ENCODE results near the gene NEK6. TPM values are rescaled to one million over a fixed set of nuclear protein-coding genes. Genes with fewer than 3 reads are reported as not detected.

The NEK6 gene
- total RNA-seq, 1 experiment from 2014 or later, result 66.6 TPM

GRCh38 chr9:124209774-124210173 lies 48.0 kb upstream of the NEK6 start:
- Mint-ChIP-seq H3K27ac (ENCODE audit: unreplicated experiment) (no peak overlapping the region), H3K36me3 (ENCODE audit: insufficient read depth, unreplicated experiment) (no peaks in the 10 kb centered on the region), H3K9me3 (ENCODE audit: unreplicated experiment) (no peaks in the 10 kb centered on the region), H3K4me1 (ENCODE audit: low read depth, unreplicated experiment) (no peaks in the 10 kb centered on the region), H3K4me3 (ENCODE audit: unreplicated experiment) (no peak overlapping the region), H3K27me3 (ENCODE audit: insufficient read depth, unreplicated experiment) (peaks cover 7% of the 10 kb centered on the region)
- no peak for DNase-seq
- TF ChIP-seq CTCF (IDR thresholded peaks at IDR 0.05; ENCODE audit: insufficient read depth in 1 of 2, low read depth in 1 of 2, low read length in 1 of 2, severe bottlenecking in 1 of 2, unreplicated experiment in 1 of 2), result no peak
- Histone ChIP-seq H3K27me3 (replicated peaks; ENCODE audit: control insufficient read depth, insufficient read depth, low read length) (no peaks in the 10 kb centered on the region), H3K9me3 (no peaks in the 10 kb centered on the region), H3K4me3 (ENCODE audit: low read depth, low read length) (no peak overlapping the region), H3K4me1 (no peaks in the 10 kb centered on the region), H3K36me3 (ENCODE audit: control insufficient read depth, insufficient read depth, low read length) (no peaks in the 10 kb centered on the region)
- BruUV-seq (replicated peaks), result no TSS peak
- intact Hi-C loops (cut with micrococcal nuclease; ENCODE audit: unreplicated experiment), result no loop called here
- ChIA-PET POLR2A (no interaction called here), CTCF (no interaction called here)

GRCh38 chr9:124210697-124211096 lies 47.1 kb upstream of the NEK6 start:
- H3K4me1 Mint-ChIP-seq (ENCODE audit: low read depth, unreplicated experiment), result no peaks in the 10 kb centered on the region
- POLR2A ChIA-PET, result no interaction called here
- H3K27me3 ChIP-seq (replicated peaks; ENCODE audit: control insufficient read depth, insufficient read depth, low read length), result no peaks in the 10 kb centered on the region
- H3K4me3 ChIP-seq (ENCODE audit: low read depth, low read length), result no peak overlapping the region
- BruUV-seq (replicated peaks), result no TSS peak
- no peak for DNase-seq
- no peaks in the 10 kb centered on the region for H3K36me3 Mint-ChIP-seq (ENCODE audit: insufficient read depth, unreplicated experiment)
- H3K4me1 ChIP-seq, result no peaks in the 10 kb centered on the region
- no peak overlapping the region for H3K4me3 Mint-ChIP-seq (ENCODE audit: unreplicated experiment)
- no peak for TF ChIP-seq CTCF (IDR thresholded peaks at IDR 0.05; ENCODE audit: insufficient read depth in 1 of 2, low read depth in 1 of 2, low read length in 1 of 2, severe bottlenecking in 1 of 2, unreplicated experiment in 1 of 2)
- peaks cover 4% of the 10 kb centered on the region for H3K27me3 Mint-ChIP-seq (ENCODE audit: insufficient read depth, unreplicated experiment)
- intact Hi-C loops (cut with micrococcal nuclease; ENCODE audit: unreplicated experiment), result no loop called here
- no peaks in the 10 kb centered on the region for H3K9me3 ChIP-seq
- no peaks in the 10 kb centered on the region for H3K9me3 Mint-ChIP-seq (ENCODE audit: unreplicated experiment)
- H3K27ac Mint-ChIP-seq (ENCODE audit: unreplicated experiment), result no peak overlapping the region
- H3K36me3 ChIP-seq (ENCODE audit: control insufficient read depth, insufficient read depth, low read length), result no peaks in the 10 kb centered on the region
- CTCF ChIA-PET, result no interaction called here

- Histone ChIP-seq H3K4me3 (ENCODE audit: low read depth, low read length) (no peak overlapping the region), H3K4me1 (no peaks in the 10 kb centered on the region), H3K36me3 (ENCODE audit: control insufficient read depth, insufficient read depth, low read length) (no peaks in the 10 kb centered on the region), H3K9me3 (no peaks in the 10 kb centered on the region), H3K27me3 (replicated peaks; ENCODE audit: control insufficient read depth, insufficient read depth, low read length) (no peaks in the 10 kb centered on the region)
- H3K9me3 Mint-ChIP-seq (ENCODE audit: unreplicated experiment), result no peaks in the 10 kb centered on the region
- BruUV-seq (replicated peaks), result no TSS peak
- POLR2A ChIA-PET, result no interaction called here
- no peak overlapping the region for H3K4me3 Mint-ChIP-seq (ENCODE audit: unreplicated experiment)
- no peaks in the 10 kb centered on the region for H3K4me1 Mint-ChIP-seq (ENCODE audit: low read depth, unreplicated experiment)
- CTCF ChIA-PET, result no interaction called here
- H3K27me3 Mint-ChIP-seq (ENCODE audit: insufficient read depth, unreplicated experiment), result no peaks in the 10 kb centered on the region
- intact Hi-C loops (cut with micrococcal nuclease; ENCODE audit: unreplicated experiment), result no loop called here
- no peaks in the 10 kb centered on the region for H3K36me3 Mint-ChIP-seq (ENCODE audit: insufficient read depth, unreplicated experiment)
- no peak for DNase-seq
- no peak for TF ChIP-seq CTCF (IDR thresholded peaks at IDR 0.05; ENCODE audit: insufficient read depth in 1 of 2, low read depth in 1 of 2, low read length in 1 of 2, severe bottlenecking in 1 of 2, unreplicated experiment in 1 of 2)
- H3K27ac Mint-ChIP-seq (ENCODE audit: unreplicated experiment), result no peak overlapping the region
Observed at GRCh38 chr9:124212381-124213050, 45.2 kb upstream of the NEK6 start.

Data from Caco-2 (cell line).